BJ (cell line): ENCODE results near the gene C6orf89. TPM values are rescaled to one million over a fixed set of nuclear protein-coding genes. Genes with fewer than 3 reads are reported as not detected.

Experiments used
- CTCF ChIA-PET: fragments of 350-600 bp; formaldehyde crosslinking; extraction: SDS; loops from one replicate; lab custom pipeline; 2021; ENCODE audit warnings: antibody characterized with exemption, inconsistent platforms; lab: Yijun Ruan, JAX
- POLR2A ChIA-PET: fragments of 300-600 bp; sonication (Branson Sonifier 250); formaldehyde crosslinking; extraction: SDS; loops from one replicate; lab custom pipeline; 2021; ENCODE audit warnings: antibody characterized with exemption; lab: Charles Lee
- DNase-seq: peaks from one replicate; pipeline ENCODE4 v3.0.0-alpha.2; 2011; ENCODE audit warnings: low read depth
- H3K27me3 ChIP-seq: 2 replicates; pipeline ENCODE4 v1.6.0; 2011; ENCODE audit warnings: low read length; ENCODE audit not compliant: control insufficient read depth, insufficient read depth
- H3K36me3 ChIP-seq: 2 replicates; pipeline ENCODE4 v1.5.1; 2011; ENCODE audit warnings: low read length; ENCODE audit not compliant: control insufficient read depth, insufficient read depth
- H3K4me3 ChIP-seq: 2 replicates; pipeline ENCODE4 v1.5.1; 2011; ENCODE audit warnings: low read depth, mild to moderate bottlenecking, control low read depth, low read length
- polyA plus RNA-seq: library from polyadenylated mRNA; depleted of rRNA; stranded (reverse); fragments of >200 nt; gene quantifications from 2 replicates; pipeline ENCODE4 v1.2.3, GENCODE V29; 2011
- TF ChIP-seq, protein P1 (sequence below): IDR thresholded peaks from 2 replicates; pipeline ENCODE4 v1.5.1; 2011; ENCODE audit warnings: low read depth, mild to moderate bottlenecking, control low read depth, inconsistent platforms, low read length, moderate library complexity; ENCODE audit not compliant: insufficient read depth

C6orf89 gene
- polyA plus RNA-seq, 1 experiment = 66.0 TPM

DNA sequence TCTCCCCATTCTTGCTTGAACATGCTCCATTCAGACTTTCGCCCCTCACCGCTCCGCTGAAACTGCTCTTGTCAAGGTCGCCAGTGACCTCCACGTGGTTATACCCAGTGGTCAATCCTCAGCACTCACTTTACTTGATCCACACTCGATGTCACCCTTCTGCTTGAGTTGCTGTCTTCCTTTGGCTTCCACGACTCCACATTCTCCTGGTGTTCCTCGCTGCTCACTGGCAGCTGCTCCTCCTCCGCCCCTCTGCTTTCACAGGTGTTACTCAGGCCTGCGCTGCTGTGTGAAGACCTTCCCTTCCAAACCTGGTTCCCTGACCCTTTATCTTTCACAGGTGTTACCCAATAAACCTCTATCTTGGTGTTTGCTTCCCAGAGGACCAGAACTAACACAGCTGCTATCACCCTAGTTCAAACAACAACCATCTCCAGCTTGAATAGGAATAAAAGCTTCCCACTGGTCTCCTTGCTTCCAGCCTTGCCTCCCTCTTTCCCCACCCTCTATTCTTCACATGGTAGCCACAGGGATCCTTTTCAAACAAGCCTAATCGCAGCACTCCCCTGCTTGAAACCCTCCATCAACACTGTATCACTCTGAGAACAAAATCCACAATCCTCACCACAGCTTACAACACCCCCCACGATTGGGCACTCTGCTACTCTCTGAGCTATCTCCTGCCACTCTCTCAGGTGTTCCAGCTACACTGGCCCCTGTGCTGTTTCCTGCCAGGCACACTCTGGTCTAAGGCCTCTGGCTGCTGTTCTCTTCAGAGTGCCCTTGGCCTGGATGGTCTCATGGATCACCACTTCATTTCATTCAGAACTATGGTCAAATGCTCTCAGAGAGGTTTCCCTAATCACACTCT is 21.8 kb upstream of the C6orf89 start:
- CTCF ChIA-PET = interaction anchor here (1.1 to 4.0 kb wide), 7 partner anchors 8 to 155 kb away, joined by 3 to 20 read pairs (median 10); partner anchors contain the start of gene PPIL1
- no peak overlapping the region for H3K4me3 ChIP-seq

DNA sequence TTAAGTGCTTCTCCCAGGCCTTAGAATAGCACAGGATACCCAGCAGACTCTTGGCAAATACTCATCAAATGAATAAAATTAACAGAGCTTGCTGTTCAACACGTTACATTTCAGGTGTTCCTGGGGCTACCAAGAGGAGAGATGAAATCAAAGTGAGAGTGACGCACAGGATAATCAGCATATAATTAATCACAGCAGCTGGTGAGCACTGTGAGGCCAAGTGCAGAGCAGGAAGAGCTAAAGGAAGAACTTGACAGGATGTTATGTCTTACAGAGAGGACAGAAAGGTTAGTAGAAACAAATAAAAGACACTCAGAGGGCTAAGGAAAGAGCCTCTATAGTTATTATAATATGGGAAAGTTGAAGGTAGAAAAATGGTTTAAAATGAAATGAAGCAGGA is 19.9 kb upstream of the C6orf89 start:
- no peaks in the 10 kb centered on the region for H3K27me3 ChIP-seq
- CTCF ChIA-PET = interaction anchor here (2.2 to 4.0 kb wide), 2 partner anchors 8 to 99 kb away, joined by 10 to 20 read pairs; partner anchors contain the start of gene PPIL1
- TF ChIP-seq, protein P1, sequence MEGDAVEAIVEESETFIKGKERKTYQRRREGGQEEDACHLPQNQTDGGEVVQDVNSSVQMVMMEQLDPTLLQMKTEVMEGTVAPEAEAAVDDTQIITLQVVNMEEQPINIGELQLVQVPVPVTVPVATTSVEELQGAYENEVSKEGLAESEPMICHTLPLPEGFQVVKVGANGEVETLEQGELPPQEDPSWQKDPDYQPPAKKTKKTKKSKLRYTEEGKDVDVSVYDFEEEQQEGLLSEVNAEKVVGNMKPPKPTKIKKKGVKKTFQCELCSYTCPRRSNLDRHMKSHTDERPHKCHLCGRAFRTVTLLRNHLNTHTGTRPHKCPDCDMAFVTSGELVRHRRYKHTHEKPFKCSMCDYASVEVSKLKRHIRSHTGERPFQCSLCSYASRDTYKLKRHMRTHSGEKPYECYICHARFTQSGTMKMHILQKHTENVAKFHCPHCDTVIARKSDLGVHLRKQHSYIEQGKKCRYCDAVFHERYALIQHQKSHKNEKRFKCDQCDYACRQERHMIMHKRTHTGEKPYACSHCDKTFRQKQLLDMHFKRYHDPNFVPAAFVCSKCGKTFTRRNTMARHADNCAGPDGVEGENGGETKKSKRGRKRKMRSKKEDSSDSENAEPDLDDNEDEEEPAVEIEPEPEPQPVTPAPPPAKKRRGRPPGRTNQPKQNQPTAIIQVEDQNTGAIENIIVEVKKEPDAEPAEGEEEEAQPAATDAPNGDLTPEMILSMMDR = no peak
- POLR2A ChIA-PET = no interaction called here
- H3K36me3 ChIP-seq = no peaks in the 10 kb centered on the region
- DNase-seq = no peak
- no peak overlapping the region for H3K4me3 ChIP-seq

More for the DNA sequence above, 21.8 kb upstream of the C6orf89 start:
- POLR2A ChIA-PET = interaction anchor here (0.6 kb wide), 1 partner anchor 52 kb away, joined by 7 read pairs; no protein-coding TSS in a partner anchor
- TF ChIP-seq, protein P1 = no peak
- DNase-seq = no peak
- H3K36me3 ChIP-seq = no peaks in the 10 kb centered on the region
- H3K27me3 ChIP-seq = no peaks in the 10 kb centered on the region

- no peak overlapping the region for H3K4me3 ChIP-seq
- ChIA-PET POLR2A (no interaction called here), CTCF (interaction anchor here (0.7 to 3.3 kb wide), 3 partner anchors 100 to 150 kb away, joined by 3 to 8 read pairs (median 3); no protein-coding TSS in a partner anchor)
These were observed 18.1 kb upstream of the C6orf89 start for GRCh38 chr6:36867471-36868224.

GRCh38 chr6:36871686-36872085 is 14.1 kb upstream of the C6orf89 start:
- no peaks in the 10 kb centered on the region for H3K27me3 ChIP-seq
- POLR2A ChIA-PET = no interaction called here
- no peak for DNase-seq
- no peaks in the 10 kb centered on the region for H3K36me3 ChIP-seq
- H3K4me3 ChIP-seq = no peak overlapping the region
- CTCF ChIA-PET = interaction anchor here (1.3 kb wide), 1 partner anchor 105 kb away, joined by 3 read pairs; no protein-coding TSS in a partner anchor
- TF ChIP-seq, protein P1 = no peak

More at GRCh38 chr6:36867471-36868224, 18.1 kb upstream of the C6orf89 start:
- TF ChIP-seq, protein P1 = no peak
- DNase-seq = no peak
- Histone ChIP-seq H3K36me3 (no peaks in the 10 kb centered on the region), H3K27me3 (no peaks in the 10 kb centered on the region)
